ENCODE measurements around the gene YWHAQ. TPM values are rescaled to one million over a fixed set of nuclear protein-coding genes. Genes with fewer than 3 reads are reported as not detected.
"Not testable (repeated sequence)": the region's sequence is repeated elsewhere in the genome, so short reads cannot be mapped to it uniquely, and the experiment has no call there.

Gene YWHAQ
- total RNA-seq, 2 experiments from 2014 or later: 95.8 to 101 TPM

DNA sequence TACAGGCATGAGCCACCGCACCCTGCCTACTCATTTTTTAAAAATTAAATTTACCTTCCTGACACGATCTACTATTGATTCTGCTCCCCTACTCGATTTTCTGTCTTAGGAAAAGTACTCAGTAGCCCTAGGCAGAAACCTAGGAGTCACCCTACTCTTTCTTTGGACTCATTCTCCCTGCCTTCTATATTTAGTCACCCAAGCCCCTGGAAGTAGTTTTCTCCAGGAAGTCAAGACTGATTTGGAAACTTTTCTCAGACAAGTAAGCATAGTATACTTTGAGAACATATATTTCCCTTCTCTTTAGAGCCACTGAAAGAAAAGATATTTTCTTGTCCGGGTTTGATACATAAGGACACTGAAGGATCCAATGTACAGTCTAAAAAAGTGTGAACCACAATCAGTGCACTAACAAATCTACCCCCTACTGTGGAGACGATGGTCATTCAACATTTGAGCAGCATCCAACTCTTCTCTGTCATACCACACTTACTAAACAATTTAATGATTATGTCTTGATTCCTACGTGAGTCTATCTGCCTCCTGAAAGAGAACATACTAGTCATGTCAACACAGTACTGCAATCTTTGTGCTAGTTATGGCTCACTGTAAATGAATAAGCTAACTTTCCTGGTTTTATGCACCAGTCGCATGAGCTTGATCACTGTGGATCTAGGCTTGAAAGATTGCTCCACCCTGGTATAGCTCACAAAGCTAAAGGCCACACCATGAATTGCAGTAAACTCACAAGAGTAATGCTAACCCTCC is 19.8 kb downstream of the YWHAQ start:
- Mint-ChIP-seq H3K27me3 (no peaks in the 10 kb centered on the region), H3K27ac (peak overlapping the region; percentile 7), H3K4me1 (ENCODE audit: low read depth) (peaks cover 86% of the 10 kb centered on the region), H3K4me3 (peak overlapping the region; percentile 7), H3K9me3 (no peaks in the 10 kb centered on the region), H3K36me3 (ENCODE audit: low read depth) (peaks cover 30% of the 10 kb centered on the region)
- POLR2A ChIA-PET: no interaction called here
- CTCF ChIA-PET: interaction anchor here (0.9 kb wide), 1 partner anchor 19 kb away, joined by 3 read pairs; no protein-coding TSS in a partner anchor
- H3K27ac ChIP-seq (ENCODE audit: low read depth in 1 of 2, low read length in 2 of 2): no peak overlapping the region
- no peak overlapping the region for H3K4me3 ChIP-seq (ENCODE audit: low read length)
- TF ChIP-seq CTCF (IDR thresholded peaks at IDR 0.05): no peak
- H3K36me3 ChIP-seq (ENCODE audit: insufficient read depth, low read length): peaks cover 4% of the 10 kb centered on the region
- H3K27me3 ChIP-seq (ENCODE audit: control insufficient read depth in 1 of 2, insufficient read depth in 2 of 2, low read length in 2 of 2): no peaks in the 10 kb centered on the region
- intact Hi-C loops (cut with DNase I, micrococcal nuclease): no loop called here
- no peak for DNase-seq
- H3K9me3 ChIP-seq (ENCODE audit: control insufficient read depth in 1 of 2, insufficient read depth in 1 of 2, low read length in 2 of 2): no peaks in the 10 kb centered on the region
- H3K4me1 ChIP-seq (ENCODE audit: insufficient read depth, low read length): peaks cover 23% of the 10 kb centered on the region
- no peak for ATAC-seq (ENCODE audit: poor library complexity)

GRCh38 chr2:9608491-9608890 is 22.3 kb downstream of the YWHAQ start:
- not testable (repeated sequence) for H3K9me3 ChIP-seq (ENCODE audit: control insufficient read depth in 1 of 2, insufficient read depth in 1 of 2, low read length in 2 of 2); H3K27me3 Mint-ChIP-seq; ATAC-seq (ENCODE audit: poor library complexity); DNase-seq; H3K36me3 ChIP-seq (ENCODE audit: insufficient read depth, low read length); H3K9me3 Mint-ChIP-seq; H3K27me3 ChIP-seq (ENCODE audit: control insufficient read depth in 1 of 2, insufficient read depth in 2 of 2, low read length in 2 of 2)
- H3K4me3 ChIP-seq (ENCODE audit: low read length): peak overlapping the region; percentile 40
- H3K27ac Mint-ChIP-seq: peak overlapping the region; percentile 86
- intact Hi-C loops (cut with DNase I, micrococcal nuclease): loop anchor here in 1 of 2 experiments (2.0 to 10.0 kb wide), 2 partner anchors 22 to 126 kb away; partner anchors contain the start of gene YWHAQ
- peaks cover 23% of the 10 kb centered on the region for H3K4me1 ChIP-seq (ENCODE audit: insufficient read depth, low read length)
- peak overlapping the region; percentile 27 to 58 for H3K27ac ChIP-seq (ENCODE audit: low read depth in 1 of 2, low read length in 2 of 2)
- H3K4me3 Mint-ChIP-seq: peak overlapping the region; percentile 88
- ChIA-PET CTCF (interaction anchor here (0.9 to 1.1 kb wide), 3 partner anchors 10 to 17 kb away, joined by 3 read pairs; no protein-coding TSS in a partner anchor), POLR2A (interaction anchor here (1.4 to 2.6 kb wide), 5 partner anchors 9 to 145 kb away, joined by 4 to 24 read pairs (median 9); partner anchors contain the start of genes ADAM17 and YWHAQ)
- H3K4me1 Mint-ChIP-seq (ENCODE audit: low read depth): peaks cover 68% of the 10 kb centered on the region
- H3K36me3 Mint-ChIP-seq (ENCODE audit: low read depth): peaks cover 30% of the 10 kb centered on the region

DNA sequence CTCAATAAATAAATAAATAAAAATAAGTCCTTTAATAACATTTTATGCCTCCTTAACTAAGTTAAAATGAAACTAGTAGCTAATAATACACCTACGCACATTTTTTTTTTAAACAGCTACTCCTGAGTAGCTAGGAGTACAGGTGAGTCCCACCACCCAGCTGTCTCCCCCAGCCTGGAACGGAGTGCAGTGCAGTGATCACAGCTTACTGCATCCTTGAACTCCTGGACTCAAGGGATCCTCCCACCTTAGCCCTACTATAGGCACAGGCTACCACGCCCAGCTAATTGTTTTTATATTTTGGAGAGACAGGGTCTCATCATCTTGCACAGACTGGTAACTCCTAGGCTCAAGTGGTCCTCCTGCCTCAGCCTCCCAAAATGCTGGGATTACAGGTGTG is 28.4 kb downstream of the YWHAQ start:
- ChIA-PET CTCF (interaction anchor here (1.2 to 1.4 kb wide), 2 partner anchors 17 to 32 kb away, joined by 3 read pairs; no protein-coding TSS in a partner anchor), POLR2A (no interaction called here)
- Mint-ChIP-seq H3K4me3 (no peak overlapping the region), H3K36me3 (ENCODE audit: low read depth) (peaks cover 62% of the 10 kb centered on the region), H3K27ac (no peak overlapping the region), H3K27me3 (no peaks in the 10 kb centered on the region), H3K9me3 (peaks cover 7% of the 10 kb centered on the region), H3K4me1 (ENCODE audit: low read depth) (peaks cover 27% of the 10 kb centered on the region)
- H3K36me3 ChIP-seq (ENCODE audit: insufficient read depth, low read length): peaks cover 19% of the 10 kb centered on the region
- no peaks in the 10 kb centered on the region for H3K27me3 ChIP-seq (ENCODE audit: control insufficient read depth in 1 of 2, insufficient read depth in 2 of 2, low read length in 2 of 2)
- peaks cover 5% of the 10 kb centered on the region for H3K4me1 ChIP-seq (ENCODE audit: insufficient read depth, low read length)
- DNase-seq (no peak), ATAC-seq (ENCODE audit: poor library complexity) (no peak)
- H3K9me3 ChIP-seq (ENCODE audit: control insufficient read depth in 1 of 2, insufficient read depth in 1 of 2, low read length in 2 of 2): peaks cover 0 to 6% of the 10 kb centered on the region in 2 experiments
- intact Hi-C loops (cut with DNase I, micrococcal nuclease): loop anchor here in 1 of 2 experiments (10.0 kb wide), 1 partner anchor 132 kb away; no protein-coding TSS in a partner anchor
- H3K27ac ChIP-seq (ENCODE audit: low read depth in 1 of 2, low read length in 2 of 2): no peak overlapping the region
- no peak for TF ChIP-seq CTCF (IDR thresholded peaks at IDR 0.05)
- no peak overlapping the region for H3K4me3 ChIP-seq (ENCODE audit: low read length)
